ENCODE data around the gene AGL.
"Not testable (repeated sequence)": the region's sequence is repeated elsewhere in the genome, so short reads cannot be mapped to it uniquely, and the experiment has no call there.

GRCh38 chr1:99840353-99840752, 9.8 kb upstream of the AGL start:
- not testable (repeated sequence) for TF ChIP-seq POLR2A, CTCF (IDR thresholded peaks at IDR 0.05)

Data from Peyer's patch (tissue), 4 donors.